Measurements from ENCODE around the gene GRIN2A.

The GRIN2A gene

GRCh38 chr16:9801651-9802050, 380.6 kb downstream of the GRIN2A start:
- DNase-seq: no peak

- DNase-seq: no peak
Measured at GRCh38 chr16:9800186-9800738, 382.0 kb downstream of the GRIN2A start.

GRCh38 chr16:9798952-9799580, 383.2 kb downstream of the GRIN2A start:
- no peak for DNase-seq

GRCh38 chr16:9798474-9798873, 383.8 kb downstream of the GRIN2A start:
- no peak for DNase-seq

DNA sequence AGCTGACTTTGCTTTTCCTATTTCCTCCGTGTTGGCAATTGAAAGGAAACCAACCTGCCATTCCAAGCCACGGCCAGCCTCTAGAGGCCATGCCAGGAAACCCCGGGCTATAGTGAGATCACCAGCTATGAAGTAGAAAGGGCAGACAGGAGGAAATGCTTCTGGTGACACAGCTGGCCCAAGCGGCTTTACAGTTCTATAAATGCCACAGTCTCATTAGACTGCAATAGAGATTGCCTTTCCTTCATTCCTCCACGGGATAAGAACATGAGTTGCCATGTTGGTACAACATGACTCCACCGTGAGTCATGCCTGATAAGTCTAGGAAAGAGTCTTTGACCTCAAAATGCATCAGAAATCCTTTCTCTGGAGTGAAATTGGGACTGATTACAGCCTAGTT, 384.9 kb downstream of the GRIN2A start:
- no peak for DNase-seq

DNA sequence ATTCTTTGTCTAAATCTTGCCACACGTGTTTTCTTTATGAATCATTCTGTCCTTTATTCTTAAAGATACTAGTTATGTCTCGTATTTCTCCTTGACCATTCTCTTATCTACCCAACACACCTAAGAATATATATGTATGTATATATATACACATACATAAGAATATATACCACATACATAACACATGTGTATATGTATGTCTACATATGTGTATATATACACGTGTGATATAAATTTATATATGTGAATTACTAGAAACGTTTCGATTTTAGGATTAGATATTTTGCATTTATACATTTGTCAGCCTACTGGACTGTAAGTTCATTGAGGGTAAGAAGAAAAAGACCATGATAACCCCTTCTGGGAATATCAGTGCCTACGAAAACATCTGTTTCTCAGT, 388.6 kb downstream of the GRIN2A start:
- DNase-seq: no peak

GRCh38 chr16:9791556-9791955, 390.7 kb downstream of the GRIN2A start:
- no peak for DNase-seq

GRCh38 chr16:9790199-9790598, 392.0 kb downstream of the GRIN2A start:
- no peak for DNase-seq

GRCh38 chr16:9787717-9788116, 394.5 kb downstream of the GRIN2A start:
- DNase-seq: no peak

DNA sequence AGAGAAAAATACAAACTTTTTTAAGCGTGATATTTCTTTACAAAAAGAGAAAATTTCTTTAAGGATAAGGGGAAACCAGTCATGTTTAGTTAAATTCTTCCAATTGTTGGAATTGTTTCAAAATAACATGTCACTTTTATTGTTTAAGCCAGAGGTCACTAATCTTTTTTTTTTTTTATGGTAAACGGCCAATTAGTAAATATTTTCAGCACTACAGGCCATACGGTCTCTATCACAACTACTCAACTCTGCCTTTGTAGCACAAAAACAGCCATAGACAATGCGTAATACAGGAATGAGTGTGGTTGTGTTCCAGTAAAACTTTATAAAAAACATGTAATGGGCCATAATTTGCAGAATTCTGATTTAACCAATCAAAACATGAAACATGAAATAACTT, 401.4 kb downstream of the GRIN2A start:
- no peak for DNase-seq

GRCh38 chr16:9778849-9779248, 403.4 kb downstream of the GRIN2A start:
- DNase-seq: no peak

DNA sequence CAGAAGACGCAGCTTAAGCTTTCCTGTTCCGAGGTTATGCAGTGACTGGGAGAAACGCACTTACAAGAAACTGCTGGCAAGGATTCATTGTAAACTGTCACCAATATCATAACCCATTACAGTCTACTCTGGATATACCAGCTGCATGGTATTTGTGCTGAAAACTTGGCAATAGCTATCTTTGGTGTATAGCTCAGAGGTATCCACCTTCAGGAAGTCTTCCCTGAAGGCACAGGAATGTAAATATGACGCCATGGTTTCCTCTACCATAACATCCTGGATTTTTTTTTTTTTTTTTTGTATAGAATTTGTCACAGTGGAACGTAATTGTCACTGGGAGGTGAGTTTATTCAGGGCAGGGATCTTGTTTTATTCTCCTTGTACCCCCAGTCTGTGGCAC, 406.2 kb downstream of the GRIN2A start:
- DNase-seq: no peak

DNA sequence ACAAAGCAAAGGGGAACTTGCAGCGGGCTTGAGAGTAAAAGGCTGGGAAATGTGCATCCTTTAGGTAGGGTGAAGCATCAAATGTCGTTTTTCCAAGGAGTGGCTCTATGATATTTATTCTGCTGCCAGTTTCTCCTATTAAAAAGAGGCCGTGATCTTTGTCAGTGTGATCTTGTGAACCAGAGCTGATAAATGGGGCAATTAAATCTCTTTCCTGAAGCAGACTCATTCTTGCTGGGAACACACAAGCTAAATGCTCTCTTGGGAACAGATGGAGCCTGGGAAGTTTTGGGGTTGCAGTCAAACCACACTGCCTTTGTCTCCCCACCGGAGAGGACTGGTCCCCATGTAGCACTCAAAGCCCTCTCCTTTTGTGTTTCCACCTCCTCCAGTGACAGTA, 408.9 kb downstream of the GRIN2A start:
- no peak for DNase-seq

DNA sequence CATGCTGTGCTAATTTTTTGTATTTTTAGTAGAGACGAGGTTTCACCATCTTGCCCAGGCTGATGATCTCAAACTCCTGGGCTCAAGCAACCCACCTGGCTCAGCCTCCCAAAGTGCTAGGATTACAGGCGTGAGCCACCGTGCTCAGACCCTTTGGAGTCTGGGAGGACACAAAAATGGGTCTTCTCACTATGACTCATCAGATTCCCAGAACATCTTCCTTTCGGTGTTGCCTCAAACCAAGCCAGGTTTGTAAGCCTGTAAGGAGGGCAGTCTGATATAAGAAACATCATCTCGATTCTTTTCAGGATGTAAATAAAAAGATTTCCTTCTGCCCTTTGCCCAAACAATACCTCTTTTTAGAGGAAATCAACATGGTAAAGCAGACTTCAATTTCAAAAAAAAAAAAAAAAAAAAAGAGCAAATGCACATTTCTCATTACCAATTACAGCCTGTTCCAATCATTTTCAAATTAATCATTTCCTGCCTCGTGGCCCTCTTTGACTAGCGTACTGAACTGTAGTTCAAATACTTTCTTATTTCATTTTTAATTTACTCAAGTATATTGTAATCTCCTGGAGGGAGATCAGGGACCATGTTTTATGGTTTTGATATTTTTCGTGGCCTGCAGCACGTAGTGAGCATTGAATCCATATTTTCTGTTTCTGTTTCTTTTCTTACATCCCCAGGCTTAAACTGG, 409.6 kb downstream of the GRIN2A start:
- no peak for DNase-seq

- no peak for DNase-seq
Measured at GRCh38 chr16:9766891-9767290, 415.3 kb downstream of the GRIN2A start.

GRCh38 chr16:9763505-9763904, 418.7 kb downstream of the GRIN2A start:
- no peak for DNase-seq

DNA sequence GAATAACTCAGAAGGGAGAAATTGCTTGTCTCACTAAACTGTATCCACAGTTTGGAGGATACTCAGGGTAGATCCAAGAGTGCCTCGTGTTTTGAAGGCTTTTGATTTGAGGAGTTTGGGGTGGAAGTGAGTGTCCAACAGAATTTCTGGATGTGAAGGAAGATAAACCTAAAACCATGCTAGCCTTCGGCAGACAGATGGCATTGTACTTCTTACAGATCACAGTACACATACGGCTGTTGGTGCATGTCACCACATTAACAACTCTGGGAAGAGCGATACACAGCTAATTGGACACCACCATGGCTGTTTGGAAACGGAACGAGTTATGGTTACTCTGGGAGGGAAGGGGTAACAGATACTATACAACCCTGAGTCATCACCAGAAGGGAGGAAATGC, 420.4 kb downstream of the GRIN2A start:
- DNase-seq: no peak

DNA sequence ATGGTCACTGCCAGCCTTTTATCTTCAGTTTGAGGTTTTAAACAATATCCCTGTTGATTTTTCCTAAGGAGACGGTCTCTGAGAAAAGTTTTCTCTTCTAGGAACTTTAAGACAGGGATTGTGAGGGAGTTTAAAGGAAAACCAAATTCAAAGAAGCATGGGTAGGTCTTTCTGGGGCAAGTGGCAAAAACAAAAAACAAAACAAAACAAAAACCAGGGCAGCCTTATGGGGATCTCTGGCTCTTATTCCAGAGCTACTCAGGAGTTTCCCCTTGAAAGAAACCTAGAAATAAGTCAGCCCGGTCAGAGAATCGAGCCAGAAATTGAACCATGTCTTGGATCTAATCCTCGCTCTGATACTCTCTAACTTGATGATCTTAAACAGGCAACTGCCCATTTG, 424.5 kb downstream of the GRIN2A start:
- no peak for DNase-seq

GRCh38 chr16:9756434-9756833, 425.8 kb downstream of the GRIN2A start:
- DNase-seq: no peak

DNA sequence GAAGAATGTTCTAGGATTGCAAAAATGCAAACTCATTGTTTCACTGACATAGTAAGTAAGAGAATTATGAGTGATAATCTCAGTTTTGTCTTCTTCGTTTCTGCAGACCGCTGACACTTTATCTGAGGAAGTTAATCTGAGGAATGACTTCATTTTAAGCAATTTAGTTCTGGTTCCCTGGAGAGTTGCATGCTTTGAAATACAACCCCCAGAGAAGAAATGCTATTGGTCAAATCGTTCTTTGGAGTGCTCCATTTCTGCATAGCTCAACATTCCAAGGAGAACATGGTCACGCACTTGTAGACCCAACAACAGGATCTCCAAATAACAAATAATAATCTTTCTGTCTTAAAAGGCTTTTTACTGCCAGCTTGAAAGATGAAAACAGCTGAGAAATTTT, 427.1 kb downstream of the GRIN2A start:
- DNase-seq: no peak

GRCh38 chr16:9741776-9742175, 440.5 kb downstream of the GRIN2A start:
- no peak for DNase-seq

DNA sequence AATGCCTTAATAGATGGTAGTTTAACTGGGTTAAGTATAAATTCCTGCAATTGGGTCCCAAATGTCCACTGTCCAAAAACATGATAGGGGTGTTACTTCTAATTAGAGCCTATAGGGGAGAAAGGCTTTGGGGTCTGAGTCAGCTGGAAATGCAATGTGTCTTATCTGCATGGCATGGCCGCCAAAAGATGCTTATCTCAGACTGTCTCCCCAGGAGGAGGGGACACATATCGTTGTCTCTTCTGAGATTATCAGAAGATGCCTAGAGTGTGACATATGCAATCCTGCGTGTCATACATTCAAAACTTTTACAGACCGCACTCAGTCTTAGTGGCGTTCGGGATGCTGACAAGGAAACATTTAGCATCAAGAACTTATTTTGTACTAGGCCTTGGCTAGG, 442.9 kb downstream of the GRIN2A start:
- no peak for DNase-seq

DNA sequence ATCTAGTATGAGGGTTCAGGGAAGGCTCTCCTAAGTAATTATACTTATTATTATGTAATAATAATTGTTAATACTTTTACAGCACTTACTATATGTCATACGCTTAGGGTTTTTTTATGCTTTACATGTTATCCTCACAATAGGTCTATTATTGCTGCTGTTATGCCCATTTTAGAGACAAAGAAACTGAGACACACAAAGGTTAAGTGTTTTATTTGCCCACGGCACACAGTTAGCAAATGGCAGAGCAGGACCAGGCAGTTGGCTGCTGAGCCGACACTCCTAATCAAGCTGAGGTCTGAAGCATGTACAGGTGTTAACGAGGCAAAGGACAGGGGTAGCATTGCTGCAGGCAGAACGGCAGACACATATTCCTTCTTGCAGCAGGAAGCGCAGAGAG, 443.5 kb downstream of the GRIN2A start:
- no peak for DNase-seq

- no peak for DNase-seq
Measured at GRCh38 chr16:9736547-9736946, 445.7 kb downstream of the GRIN2A start.

- DNase-seq: no peak
Measured at GRCh38 chr16:9723136-9723535, 459.1 kb downstream of the GRIN2A start.
